Activated T-cell treated with anti-CD3 and anti-CD28 coated beads, Interleukin-2, amount 50 U/mL, for 48 hours (primary cell): Measurements from ENCODE around the gene ENO2.
"Not testable (repeated sequence)": the region's sequence is repeated elsewhere in the genome, so short reads cannot be mapped to it uniquely, and the experiment has no call there.

Source experiments
- DNase-seq, 2 experiments: peaks; one replicate each; pipeline ENCODE4 v3.0.0-alpha.2; 2020

The ENO2 gene

DNA sequence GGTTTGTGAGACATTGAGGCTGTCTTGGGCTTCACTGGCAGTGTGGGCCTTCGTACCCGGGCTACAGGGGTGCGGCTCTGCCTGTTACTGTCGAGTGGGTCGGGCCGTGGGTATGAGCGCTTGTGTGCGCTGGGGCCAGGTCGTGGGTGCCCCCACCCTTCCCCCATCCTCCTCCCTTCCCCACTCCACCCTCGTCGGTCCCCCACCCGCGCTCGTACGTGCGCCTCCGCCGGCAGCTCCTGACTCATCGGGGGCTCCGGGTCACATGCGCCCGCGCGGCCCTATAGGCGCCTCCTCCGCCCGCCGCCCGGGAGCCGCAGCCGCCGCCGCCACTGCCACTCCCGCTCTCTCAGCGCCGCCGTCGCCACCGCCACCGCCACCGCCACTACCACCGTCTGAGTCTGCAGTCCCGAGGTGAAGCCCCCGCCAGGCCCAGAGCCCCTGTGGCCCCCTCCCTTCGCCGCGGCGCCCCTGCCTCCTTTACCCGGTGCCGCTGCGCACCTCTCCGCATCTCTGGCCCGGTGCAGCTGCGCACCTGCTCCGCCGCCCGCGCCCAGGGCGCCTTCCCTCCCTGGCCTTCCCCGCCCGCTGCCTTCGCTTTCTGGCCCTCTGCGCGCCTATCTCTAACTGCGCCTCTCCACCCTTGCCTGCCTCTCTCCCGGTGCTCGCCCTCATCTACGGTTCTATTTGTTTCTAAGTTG lies at the start of gene ENO2:
TSS of gene ENO2 (plus strand) at position 335 of the 701 bp plus-strand sequence. CDS start 1,253 bp downstream, outside the sequence.
- peak; percentile 81 to 88 for DNase-seq

DNA sequence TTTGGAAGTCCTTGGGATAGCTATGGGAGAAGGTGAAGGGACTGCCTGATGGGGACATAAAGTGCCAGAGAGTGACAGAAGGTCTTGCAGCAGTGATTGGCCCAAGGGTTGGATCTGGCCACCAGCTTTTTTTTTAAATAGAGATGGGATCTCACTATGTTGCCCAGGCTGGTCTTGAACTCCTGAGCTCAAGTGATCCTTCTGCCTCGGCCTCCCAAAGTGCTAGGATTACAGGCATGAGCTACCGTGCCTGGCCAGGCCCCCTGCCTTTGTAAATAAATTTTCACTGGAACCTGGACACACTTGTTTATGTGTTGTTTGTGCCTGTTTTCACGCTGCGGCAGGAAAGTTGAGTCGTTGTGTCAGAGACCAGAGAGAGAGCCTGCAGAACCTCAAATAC lies 49.1 kb upstream of the ENO2 start:
- not testable (repeated sequence) for DNase-seq

DNA sequence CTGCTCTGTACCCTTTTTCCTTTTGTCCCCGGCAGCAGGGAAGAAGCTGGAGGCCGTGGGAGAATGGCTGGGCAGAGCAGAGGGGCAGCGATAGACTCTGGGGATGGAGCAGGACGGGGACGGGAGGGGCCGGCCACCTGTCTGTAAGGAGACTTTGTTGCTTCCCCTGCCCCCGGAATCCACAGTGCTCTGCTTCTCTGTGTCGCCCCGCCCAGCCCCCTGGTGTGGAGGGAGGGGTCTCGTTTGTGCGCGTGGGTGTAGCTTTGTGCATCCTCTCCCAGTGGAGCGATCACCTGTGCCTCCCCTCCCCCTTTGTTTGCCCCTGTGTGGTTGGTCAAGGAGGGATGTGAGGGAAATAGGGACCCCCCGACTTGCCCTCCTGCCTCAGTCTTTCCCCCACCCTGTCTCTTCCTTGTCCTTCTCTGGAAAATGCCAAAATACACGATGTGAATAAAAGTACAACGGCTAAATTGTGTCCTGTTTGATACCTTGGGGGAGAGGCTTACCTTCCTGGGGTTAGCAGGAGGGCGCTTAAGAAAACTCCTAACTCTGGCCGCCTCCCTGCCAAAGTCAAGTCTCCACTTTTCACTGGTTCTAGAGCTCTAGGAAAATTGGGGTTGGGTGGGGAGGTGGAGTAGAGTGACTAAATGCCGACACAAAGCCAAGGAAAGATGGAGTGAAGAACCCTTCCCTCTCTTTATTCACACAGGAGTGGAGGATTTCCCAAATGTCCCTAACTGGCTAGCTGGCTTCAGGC lies 48.0 kb upstream of the ENO2 start:
- DNase-seq: no peak

DNA sequence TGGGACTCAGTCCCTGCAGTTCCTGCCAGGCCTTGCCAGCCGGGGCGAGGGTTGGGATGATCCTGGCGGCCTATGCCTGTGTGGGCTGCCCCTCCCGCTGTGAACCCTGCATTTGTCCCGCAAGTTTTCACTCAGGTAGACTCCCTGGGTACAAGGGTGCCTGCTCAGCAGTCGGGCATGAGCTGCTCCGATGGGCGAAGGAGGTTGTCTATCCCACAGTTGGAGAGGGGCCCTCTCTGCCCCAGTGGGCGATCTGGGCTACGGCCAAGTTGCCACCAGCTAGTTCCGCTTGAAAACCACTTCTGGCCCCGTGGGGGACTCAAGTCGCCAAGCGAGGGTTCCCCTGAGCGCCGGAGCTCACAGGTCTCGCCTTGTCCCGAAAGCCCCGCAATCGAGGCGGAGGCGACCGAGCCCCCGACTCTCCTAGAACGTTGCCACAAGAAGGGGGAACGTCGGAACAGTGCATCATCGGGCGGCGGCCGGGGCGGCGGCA lies 47.4 kb upstream of the ENO2 start:
- DNase-seq: no peak

DNA sequence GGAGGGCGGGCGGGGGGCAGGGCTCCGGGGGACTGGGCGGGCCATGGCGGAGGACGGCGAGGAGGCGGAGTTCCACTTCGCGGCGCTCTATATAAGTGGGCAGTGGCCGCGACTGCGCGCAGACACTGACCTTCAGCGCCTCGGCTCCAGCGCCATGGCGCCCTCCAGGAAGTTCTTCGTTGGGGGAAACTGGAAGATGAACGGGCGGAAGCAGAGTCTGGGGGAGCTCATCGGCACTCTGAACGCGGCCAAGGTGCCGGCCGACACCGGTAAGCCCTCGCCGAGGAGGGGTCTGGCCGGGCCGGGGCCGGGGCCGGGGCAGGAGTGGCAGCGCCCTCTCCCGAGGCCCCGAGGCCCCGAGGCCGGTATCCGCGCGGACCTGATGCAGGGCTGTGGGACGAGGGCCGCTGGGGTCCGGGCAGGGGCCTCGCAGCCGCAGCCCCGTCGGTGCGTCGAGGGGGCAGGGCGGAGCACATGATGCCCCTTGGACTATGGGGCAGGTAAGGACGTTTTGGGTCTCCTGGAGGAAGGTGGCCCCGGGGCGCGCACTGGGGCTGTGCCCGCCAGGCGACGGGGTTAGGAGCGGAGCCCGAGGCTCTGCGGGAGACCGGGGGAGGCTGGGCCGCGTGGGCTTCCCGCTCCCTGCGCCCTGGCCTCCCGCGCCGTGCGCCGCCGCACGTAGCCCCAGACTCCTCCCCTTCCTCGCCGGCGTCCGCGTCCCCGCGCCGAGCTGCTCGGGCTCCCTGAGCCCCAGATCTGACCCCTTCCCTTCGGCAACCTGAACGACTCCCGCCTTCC lies 46.8 kb upstream of the ENO2 start, which contains the start of gene TPI1:
TSS of gene TPI1 (plus strand) at position 119 of the 798 bp plus-strand sequence. CDS start at position 155, 36 bp downstream.
- peak; percentile 85 to 89 for DNase-seq

DNA sequence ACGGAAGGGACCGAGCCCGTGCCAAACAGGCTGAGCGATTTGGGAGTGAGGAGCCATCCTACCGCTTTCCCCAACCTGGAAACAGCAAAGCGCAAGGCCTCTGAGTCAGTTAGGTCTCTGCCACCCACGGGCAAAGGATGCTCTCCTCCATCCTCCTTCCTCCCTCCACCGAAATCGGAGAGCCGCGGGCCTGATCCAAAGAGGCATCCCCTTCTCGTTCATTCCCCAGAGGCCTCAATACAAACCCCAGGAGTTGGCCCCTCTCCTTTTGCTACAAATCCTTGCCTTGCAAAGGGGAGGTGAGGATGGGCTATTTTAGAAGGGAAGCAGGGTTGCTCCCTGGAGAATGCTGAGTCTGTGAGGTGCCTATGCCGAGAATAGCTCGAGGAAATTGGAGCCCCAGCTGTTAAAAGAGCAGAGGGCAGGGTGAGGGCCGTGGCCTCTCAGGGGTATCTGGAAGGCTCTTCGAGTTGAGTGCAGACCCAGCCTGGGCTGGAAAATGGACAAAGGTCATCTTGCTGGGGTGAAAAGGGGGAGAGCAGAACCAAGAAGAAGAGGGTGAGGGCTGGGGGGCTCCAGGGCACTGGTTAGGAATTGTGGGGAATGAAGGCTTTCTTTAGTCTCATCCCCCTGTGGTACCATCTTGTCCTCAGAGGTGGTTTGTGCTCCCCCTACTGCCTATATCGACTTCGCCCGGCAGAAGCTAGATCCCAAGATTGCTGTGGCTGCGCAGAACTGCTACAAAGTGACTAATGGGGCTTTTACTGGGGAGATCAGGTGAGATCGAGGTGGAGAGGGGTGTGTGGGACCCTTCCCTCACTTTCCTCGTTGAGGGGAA lies 46.0 kb upstream of the ENO2 start:
- peak in 1 of 2 experiments; percentile 37 for DNase-seq

DNA sequence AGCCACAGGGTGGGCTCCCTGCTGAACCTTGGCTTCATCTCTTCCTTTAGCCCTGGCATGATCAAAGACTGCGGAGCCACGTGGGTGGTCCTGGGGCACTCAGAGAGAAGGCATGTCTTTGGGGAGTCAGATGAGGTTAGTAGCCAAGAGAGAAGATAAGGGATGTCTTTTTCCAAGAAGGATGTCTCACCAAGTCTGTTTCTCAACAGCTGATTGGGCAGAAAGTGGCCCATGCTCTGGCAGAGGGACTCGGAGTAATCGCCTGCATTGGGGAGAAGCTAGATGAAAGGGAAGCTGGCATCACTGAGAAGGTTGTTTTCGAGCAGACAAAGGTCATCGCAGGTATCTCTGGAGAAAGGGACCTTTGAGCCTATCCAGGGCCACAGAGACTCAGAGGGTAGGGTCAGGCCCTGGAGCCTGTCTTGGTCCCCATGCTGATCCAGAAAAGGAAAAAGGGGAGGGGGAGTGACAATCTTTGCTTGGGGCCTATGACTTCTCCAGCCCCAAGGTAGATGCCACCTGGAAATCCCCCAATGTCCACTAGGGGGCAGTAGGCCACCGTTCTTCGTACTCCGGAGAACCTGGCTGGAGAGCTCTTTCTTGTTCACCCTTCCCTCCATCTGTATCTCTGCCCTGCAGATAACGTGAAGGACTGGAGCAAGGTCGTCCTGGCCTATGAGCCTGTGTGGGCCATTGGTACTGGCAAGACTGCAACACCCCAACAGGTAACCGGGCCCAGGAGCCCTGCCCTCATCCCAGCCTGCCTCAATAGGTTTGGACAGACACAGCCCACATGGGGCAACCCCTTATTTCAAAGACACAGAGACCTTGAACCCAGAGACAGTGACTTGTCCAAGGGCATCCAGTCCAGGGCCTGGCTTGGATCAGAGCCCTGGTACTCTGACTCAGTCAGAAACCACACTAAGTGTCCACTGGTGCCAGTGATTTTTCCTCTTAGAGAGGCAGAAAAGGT lies 45.0 kb upstream of the ENO2 start:
- DNase-seq: peak; percentile 86 to 88

DNA sequence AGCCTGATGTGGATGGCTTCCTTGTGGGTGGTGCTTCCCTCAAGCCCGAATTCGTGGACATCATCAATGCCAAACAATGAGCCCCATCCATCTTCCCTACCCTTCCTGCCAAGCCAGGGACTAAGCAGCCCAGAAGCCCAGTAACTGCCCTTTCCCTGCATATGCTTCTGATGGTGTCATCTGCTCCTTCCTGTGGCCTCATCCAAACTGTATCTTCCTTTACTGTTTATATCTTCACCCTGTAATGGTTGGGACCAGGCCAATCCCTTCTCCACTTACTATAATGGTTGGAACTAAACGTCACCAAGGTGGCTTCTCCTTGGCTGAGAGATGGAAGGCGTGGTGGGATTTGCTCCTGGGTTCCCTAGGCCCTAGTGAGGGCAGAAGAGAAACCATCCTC lies 44.1 kb upstream of the ENO2 start:
- not testable (repeated sequence) for DNase-seq

DNA sequence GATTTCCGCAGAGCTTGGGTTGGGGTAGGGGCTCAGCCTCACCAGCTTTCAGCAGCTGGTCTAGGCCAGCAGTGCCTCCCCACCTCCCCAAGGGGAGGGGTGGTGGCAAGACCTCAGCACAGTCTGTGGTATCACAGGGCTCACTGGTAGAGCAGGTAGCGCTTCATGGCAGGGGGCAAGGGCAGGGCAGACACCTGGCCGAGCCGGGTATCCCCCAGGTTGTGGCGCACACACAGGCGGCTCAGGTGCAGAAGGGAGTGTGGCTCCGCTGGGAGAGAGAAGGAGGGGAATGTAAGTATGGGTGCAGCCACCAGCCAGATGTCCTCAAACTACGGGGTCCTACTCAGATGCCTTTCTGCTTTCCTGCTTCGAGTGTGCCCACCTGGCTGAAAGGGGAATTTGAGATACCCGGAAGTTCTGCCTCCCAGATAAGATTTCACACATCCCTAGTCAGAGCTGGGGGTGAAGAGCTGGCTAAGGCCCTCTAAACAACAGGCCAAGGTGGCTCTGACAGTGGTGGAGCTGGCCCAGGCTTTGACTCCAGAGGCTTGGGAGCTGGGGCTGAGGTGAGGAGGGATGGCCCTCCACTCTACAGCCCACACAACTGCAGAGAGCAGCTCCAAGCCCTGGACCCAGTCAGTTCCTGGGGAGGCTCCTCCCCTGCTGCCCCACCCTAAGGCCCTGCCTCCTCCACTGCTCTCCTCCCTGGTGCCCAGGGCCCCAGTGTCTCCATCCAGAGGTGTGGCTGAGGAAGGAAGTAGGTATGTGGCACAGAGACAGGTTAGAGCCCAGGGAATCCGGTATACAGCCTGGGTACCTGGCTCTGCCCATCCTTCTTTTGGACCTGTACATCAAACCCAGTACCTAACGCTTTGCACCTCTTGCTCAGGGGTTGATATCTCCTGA lies 43.1 kb upstream of the ENO2 start:
- DNase-seq: peak; percentile 66 to 73

DNA sequence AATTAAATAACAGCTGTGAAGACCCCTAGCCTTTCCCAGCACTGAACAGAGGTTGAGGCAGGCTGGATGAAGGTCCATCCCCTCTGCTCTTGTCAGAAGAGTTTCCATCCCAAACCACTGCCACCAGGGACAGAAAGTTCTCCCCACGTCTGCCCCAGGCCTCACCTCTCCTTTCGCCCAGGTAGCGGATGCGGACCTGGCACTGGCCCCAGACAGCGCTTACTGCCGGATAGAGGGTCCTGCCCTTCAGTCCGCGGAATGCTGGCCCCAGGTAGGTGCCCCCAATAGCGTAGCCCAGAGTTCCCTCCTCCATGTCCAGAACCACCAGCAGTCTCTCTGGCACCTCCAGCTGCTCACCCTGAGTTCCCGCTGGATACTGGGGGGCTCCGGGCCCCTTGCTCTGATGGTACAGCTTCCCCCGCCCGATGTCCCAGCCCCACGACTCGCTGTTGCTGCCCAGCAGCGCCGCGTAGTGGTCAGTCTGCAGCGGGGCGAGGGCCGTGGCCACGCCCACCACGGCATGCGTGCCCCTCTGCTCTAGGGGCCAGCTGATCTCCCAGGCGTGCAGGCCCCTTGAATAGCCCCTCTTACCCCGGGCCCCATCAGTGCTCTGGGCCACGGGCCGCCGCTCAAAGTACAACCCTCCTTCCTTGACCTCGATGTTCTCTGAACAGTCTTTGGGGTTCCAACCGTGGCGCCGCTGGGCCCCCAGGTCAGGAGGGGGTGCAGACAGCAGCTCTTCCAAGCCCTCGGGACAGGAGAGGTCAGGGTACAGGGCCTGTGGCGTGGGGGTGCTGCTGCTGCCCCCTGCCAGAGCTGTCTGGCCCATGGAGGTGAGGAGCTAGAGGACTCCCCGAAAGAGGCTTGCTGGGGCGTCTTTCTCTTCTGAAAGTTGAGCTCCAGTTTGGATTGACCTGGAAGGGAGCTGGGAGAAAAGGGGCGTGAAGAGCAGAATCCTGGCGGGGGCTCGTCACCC lies 42.0 kb upstream of the ENO2 start:
- DNase-seq: peak; percentile 94 to 95

DNA sequence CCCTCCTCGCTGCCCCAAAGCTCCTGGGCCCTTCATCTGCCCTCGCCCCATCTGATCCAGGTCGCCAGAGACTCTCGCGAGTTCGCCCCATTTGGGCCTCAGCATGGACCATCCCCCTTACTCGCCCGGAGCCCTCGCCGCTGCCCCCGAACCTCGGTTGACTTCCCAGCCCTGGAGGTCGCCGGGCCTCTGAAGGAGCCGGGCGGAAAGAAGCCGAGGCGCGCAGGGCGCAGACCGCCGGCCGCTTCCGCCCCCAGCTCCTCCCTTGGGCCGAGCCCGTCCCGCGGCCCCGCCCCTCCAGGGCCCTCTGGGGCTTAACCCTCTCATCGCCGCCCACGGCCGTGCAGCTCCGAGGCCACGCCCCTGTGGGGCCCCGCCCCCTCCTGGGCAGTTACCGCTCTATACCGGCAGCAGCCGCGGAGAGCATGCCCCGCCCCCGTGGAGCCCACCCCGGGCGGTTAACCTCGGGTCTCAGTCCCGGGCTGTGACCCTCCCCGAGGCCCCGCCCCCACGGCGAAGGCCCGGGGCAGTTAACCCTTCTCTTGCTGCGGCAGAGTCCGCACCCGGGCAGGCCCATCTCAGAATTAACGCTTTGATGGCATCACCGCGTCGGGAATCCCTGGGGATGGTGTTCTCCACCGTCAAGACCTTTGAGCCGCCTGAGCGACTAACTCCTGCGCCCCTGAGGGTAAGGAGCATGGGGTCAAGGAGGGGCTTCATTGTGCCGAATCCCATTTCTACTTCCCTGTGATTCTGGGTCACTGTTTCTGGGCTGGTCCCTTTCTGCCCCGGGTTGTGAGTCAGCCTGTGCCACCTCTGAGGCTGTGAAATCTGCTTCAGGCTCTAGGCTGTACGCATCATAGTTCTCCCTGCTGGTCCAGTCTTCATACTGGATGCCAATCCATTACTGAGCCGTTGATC lies 41.0 kb upstream of the ENO2 start, which contains the start of gene SPSB2:
TSS of gene SPSB2 (minus strand) at position 210 of the 921 bp plus-strand sequence. CDS start 402 bp downstream, outside the sequence.
- peak; percentile 99 to 100 for DNase-seq

DNA sequence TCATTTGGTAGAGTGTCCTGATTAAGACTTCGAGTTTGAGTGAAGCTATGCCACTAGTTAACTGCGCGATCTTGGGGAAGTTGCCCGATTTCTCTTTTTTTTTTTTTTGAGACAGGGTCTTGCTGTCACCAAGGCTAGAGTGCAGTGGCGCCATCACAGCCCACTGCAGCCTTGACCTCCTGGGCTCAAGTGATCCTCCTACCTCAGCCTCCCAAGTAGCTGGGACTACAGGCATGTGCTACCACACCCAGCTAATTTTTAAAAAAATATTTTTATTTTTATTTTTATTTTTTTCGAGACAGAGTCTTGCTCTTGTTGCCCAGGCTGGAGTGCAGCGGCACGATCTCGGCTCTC lies 40.4 kb upstream of the ENO2 start:
- not testable (repeated sequence) for DNase-seq

DNA sequence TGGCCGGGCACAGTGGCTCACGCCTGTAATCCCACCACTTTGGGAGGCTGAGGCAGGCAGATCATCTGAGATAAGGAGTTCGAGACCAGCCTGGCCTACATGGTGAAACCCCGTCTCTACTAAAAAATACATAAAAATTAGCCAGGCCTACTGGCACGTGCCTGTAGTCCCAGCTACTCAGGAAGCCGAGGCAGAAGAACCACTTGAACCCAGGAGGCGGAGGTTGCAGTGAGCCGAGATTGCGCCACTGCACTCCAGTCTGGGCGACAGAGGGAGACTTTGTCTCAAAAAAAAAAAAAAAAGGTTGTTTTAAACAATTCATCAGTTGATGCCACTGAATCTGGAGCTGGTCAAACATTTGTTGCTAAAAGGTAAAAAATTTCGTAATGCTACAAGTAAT lies 34.6 kb upstream of the ENO2 start:
- DNase-seq: not testable (repeated sequence)

DNA sequence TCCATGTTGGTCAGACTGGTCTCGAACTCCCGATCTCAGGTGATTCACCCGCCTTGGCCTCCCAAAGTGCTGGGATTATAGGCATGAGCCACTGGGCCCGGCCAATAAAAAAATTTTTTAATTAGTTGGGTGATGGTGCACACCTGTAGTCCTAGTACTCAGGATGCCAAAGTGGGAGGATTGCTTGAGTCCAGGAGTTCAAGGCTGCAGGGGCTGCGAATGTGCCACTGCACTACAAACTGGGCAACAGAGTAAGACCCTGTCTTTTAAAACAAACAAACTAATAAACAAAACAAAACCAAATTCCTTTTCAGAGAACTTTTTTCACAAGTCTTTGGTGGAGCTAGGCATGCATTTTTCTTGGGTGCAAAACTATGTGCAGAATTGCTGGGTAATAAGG lies 31.1 kb upstream of the ENO2 start:
- no peak for DNase-seq

DNA sequence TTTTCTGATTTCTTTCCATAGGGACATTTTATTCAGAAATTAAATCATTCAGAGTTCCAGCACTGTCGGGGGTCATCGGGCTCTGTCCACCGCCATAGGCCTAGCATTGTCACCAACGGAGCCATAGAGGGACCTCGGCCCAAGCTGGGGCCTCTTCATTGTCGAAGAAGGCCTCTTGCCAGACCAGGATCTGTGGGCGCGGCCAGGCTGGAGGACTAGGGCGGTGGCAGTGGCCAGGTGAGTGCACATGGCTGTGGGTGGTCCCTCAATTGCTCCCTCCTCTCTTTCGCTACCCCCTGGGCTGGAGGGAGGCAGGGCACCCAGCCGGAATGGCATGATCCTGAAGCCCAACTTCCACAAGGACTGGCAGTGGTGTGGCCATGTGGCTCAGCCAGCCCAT lies 30.7 kb upstream of the ENO2 start:
- DNase-seq: no peak

DNA sequence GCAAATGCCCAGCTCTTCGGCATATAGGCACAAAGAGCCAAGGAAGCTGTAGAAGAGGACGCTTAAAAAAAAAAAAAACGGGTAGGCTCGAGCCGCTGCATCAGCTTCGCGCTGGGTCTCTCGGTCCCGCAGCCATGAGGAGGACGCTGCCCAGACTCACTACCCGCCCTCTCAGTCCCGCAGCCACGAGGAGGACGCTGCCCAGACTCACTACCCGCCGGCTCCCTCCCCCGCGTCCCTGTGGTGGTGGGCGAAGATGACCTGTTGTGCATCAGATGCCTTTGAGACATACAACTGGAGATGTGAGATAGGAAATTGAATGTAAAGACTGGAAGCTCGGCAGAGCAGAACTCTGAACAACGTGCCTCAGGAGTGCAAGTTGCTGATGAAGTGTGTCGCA lies 29.8 kb upstream of the ENO2 start:
- no peak for DNase-seq
